IPS-NIHi11 (cell line): ENCODE measurements around the gene PIK3R1.

Experiments used
- DNase-seq: peaks from one replicate; pipeline ENCODE4 v3.0.0; 2012; ENCODE audit warnings: mixed read lengths, low spot score

PIK3R1 gene

GRCh38 chr5:68271124-68271523 is 55.6 kb downstream of the PIK3R1 start:
- DNase-seq, result no peak

- DNase-seq, result no peak
Observed at GRCh38 chr5:68272289-68272688, 56.7 kb downstream of the PIK3R1 start.

GRCh38 chr5:68273717-68274409 is 58.3 kb downstream of the PIK3R1 start:
- no peak for DNase-seq

GRCh38 chr5:68274847-68275651 is 59.5 kb downstream of the PIK3R1 start:
- DNase-seq, result no peak

- DNase-seq, result no peak
Observed at GRCh38 chr5:68276740-68277139, 61.2 kb downstream of the PIK3R1 start.

GRCh38 chr5:68277431-68277830 is 61.9 kb downstream of the PIK3R1 start:
- no peak for DNase-seq

- no peak for DNase-seq
Observed at GRCh38 chr5:68279984-68280383, 64.4 kb downstream of the PIK3R1 start.

GRCh38 chr5:68282001-68282400 is 66.4 kb downstream of the PIK3R1 start:
- DNase-seq, result no peak

GRCh38 chr5:68283766-68284165 is 68.2 kb downstream of the PIK3R1 start:
- no peak for DNase-seq

- DNase-seq, result no peak
Observed at GRCh38 chr5:68285075-68285840, 69.7 kb downstream of the PIK3R1 start.

GRCh38 chr5:68285851-68286611 is 70.5 kb downstream of the PIK3R1 start:
- DNase-seq, result peak; percentile 18

- no peak for DNase-seq
Observed at GRCh38 chr5:68286612-68286912, 71.0 kb downstream of the PIK3R1 start.

- DNase-seq, result no peak
Observed at GRCh38 chr5:68287631-68287975, 72.0 kb downstream of the PIK3R1 start.

GRCh38 chr5:68287976-68288706 is 72.6 kb downstream of the PIK3R1 start:
- DNase-seq, result peak; percentile 84

GRCh38 chr5:68288707-68289134 is 73.2 kb downstream of the PIK3R1 start:
- peak; percentile 23 for DNase-seq

- no peak for DNase-seq
Observed at GRCh38 chr5:68289498-68289897, 73.9 kb downstream of the PIK3R1 start.

- DNase-seq, result no peak
Observed at GRCh38 chr5:68290260-68290674, 74.7 kb downstream of the PIK3R1 start.

GRCh38 chr5:68290847-68291246 is 75.3 kb downstream of the PIK3R1 start:
- no peak for DNase-seq

- DNase-seq, result no peak
Observed at GRCh38 chr5:68292316-68292715, 76.8 kb downstream of the PIK3R1 start.

GRCh38 chr5:68295772-68296171 is 80.2 kb downstream of the PIK3R1 start:
- no peak for DNase-seq

GRCh38 chr5:68296895-68297294 is 81.3 kb downstream of the PIK3R1 start:
- DNase-seq, result no peak

- no peak for DNase-seq
Observed at GRCh38 chr5:68297656-68298055, 82.1 kb downstream of the PIK3R1 start.
